DND-41 (cell line): ENCODE results near the gene BTBD17.

ENCODE experiments used
- ATAC-seq: fragments of 200-7000 bp; cut with Tn5 transposase; 3 replicates; pipeline ENCODE4 v1.9.1; 2021; ENCODE audit warnings: low read depth; ENCODE audit not compliant: insufficient read depth
- DNase-seq: peaks from one replicate; pipeline ENCODE4 v3.0.0-alpha.2; 2020
- H2AFZ ChIP-seq: 2 replicates; pipeline ENCODE4 v1.6.0; 2012; ENCODE audit warnings: low read depth, low read length
- H3K27ac ChIP-seq: 2 replicates; pipeline ENCODE4 v1.5.1; 2012; ENCODE audit warnings: low read length, inconsistent platforms
- H3K27me3 ChIP-seq: fragments of 200-600 bp; sonication (generic); 2 replicates; pipeline ENCODE4 v1.6.0; 2012; ENCODE audit warnings: low read length, mild to moderate bottlenecking, inconsistent platforms; ENCODE audit not compliant: insufficient read depth, poor library complexity
- H3K36me3 ChIP-seq: 2 replicates; pipeline ENCODE4 v1.5.1; 2012; ENCODE audit warnings: low read length, inconsistent platforms; ENCODE audit not compliant: insufficient read depth
- H3K4me1 ChIP-seq: 2 replicates; pipeline ENCODE4 v1.5.1; 2012; ENCODE audit warnings: mild to moderate bottlenecking, low read length; ENCODE audit not compliant: insufficient read depth
- H3K4me2 ChIP-seq: 2 replicates; pipeline ENCODE4 v1.6.0; 2012; ENCODE audit warnings: mild to moderate bottlenecking, moderate library complexity, low read length, inconsistent platforms; ENCODE audit not compliant: insufficient read depth
- H3K4me3 ChIP-seq, 2 experiments: fragments of 200-600 bp in 1 of 2; shearing (Covaris generic) in 1 of 2; 2 replicates each; pipeline ENCODE4 v1.5.1; 2012 to 2016; ENCODE audit warnings: inconsistent platforms in 2 of 2, low read length in 2 of 2, mild to moderate bottlenecking in 2 of 2, low read depth in 1 of 2, moderate library complexity in 1 of 2
- H3K79me2 ChIP-seq: 2 replicates; pipeline ENCODE4 v1.6.0; 2012; ENCODE audit warnings: low read length, inconsistent platforms; ENCODE audit not compliant: insufficient read depth
- H3K9ac ChIP-seq: 2 replicates; pipeline ENCODE4 v1.6.0; 2012; ENCODE audit warnings: low read depth, mild to moderate bottlenecking, inconsistent platforms, low read length, moderate library complexity
- H3K9me3 ChIP-seq: 2 replicates; pipeline ENCODE4 v1.5.1; 2012; ENCODE audit warnings: low read length, moderate library complexity, mild to moderate bottlenecking, inconsistent platforms; ENCODE audit not compliant: insufficient read depth, severe bottlenecking
- H4K20me1 ChIP-seq: 2 replicates; pipeline ENCODE4 v1.6.0; 2012; ENCODE audit warnings: low read length; ENCODE audit not compliant: insufficient read depth
- CTCF ChIP-seq: IDR thresholded peaks from 2 replicates; pipeline ENCODE4 v1.5.1; 2012; ENCODE audit warnings: borderline replicate concordance, low read length, moderate library complexity, mild to moderate bottlenecking; ENCODE audit not compliant: poor library complexity, severe bottlenecking; ENCODE audit errors: extremely low read depth
- EZH2 ChIP-seq: IDR thresholded peaks from 3 replicates; pipeline ENCODE4 v1.6.1; 2012; ENCODE audit warnings: borderline replicate concordance, low read depth, mild to moderate bottlenecking, moderate library complexity, low read length, inconsistent platforms; ENCODE audit not compliant: severe bottlenecking

Gene BTBD17

DNA sequence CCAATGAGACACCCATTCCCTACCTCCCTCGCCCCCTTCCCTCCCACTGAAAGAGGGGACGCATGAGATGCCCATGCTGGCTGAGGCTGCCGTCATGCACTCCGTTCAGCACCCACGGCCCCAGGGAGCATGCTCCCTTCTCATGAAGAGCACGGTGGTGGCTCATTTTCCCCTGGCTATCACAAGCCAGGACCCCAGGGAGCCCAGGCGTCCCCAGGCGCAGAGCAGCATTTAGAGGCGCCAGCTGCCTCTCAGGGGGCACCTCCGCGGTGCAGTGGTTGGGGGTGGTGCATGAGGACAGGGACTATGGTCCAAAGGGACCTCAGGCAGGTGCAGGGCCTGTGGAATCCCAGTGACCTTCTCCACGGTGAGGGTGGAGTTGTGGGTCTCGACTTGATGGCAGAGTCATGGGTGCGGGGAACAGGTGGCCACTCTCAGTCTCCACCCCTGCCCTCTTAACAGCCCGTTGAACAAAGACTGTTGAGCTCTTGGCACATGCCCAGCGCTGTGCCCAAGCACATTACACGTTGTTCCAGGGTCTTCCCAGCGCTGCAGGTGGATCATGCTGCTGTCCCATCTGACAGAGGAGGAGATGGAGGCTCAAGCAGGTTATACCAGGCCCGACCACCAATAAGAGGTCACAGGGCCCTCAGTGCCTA is 22.0 kb downstream of the BTBD17 start:
- ATAC-seq (no peak), DNase-seq (no peak)
- Histone ChIP-seq H3K36me3 (no peaks in the 10 kb centered on the region), H3K9me3 (no peaks in the 10 kb centered on the region), H2AFZ (no peak overlapping the region), H4K20me1 (peaks cover 8% of the 10 kb centered on the region; the same call in 1 of the 2 replicates), H3K27me3 (peaks cover 6% of the 10 kb centered on the region), H3K4me2 (no peak overlapping the region), H3K4me3 (no peak overlapping the region), H3K27ac (no peak overlapping the region), H3K4me1 (no peaks in the 10 kb centered on the region), H3K79me2 (no peaks in the 10 kb centered on the region), H3K9ac (no peak overlapping the region)
- TF ChIP-seq CTCF (no peak), EZH2 (no peak)

- ATAC-seq (no peak), DNase-seq (no peak)
- H3K9ac ChIP-seq: no peak overlapping the region
- no peaks in the 10 kb centered on the region for H3K79me2 ChIP-seq
- no peak overlapping the region for H3K27ac ChIP-seq
- peaks cover 6% of the 10 kb centered on the region for H3K27me3 ChIP-seq
- H3K36me3 ChIP-seq: no peaks in the 10 kb centered on the region
- no peak overlapping the region for H2AFZ ChIP-seq
- H3K4me3 ChIP-seq: no peak overlapping the region
- H3K9me3 ChIP-seq: no peaks in the 10 kb centered on the region
- H3K4me2 ChIP-seq: no peak overlapping the region
- no peaks in the 10 kb centered on the region for H3K4me1 ChIP-seq
- TF ChIP-seq CTCF (no peak), EZH2 (no peak)
- peaks cover 2% of the 10 kb centered on the region; the same call in 1 of the 2 replicates for H4K20me1 ChIP-seq
Measured at GRCh38 chr17:74337834-74338500, 23.7 kb downstream of the BTBD17 start.

DNA sequence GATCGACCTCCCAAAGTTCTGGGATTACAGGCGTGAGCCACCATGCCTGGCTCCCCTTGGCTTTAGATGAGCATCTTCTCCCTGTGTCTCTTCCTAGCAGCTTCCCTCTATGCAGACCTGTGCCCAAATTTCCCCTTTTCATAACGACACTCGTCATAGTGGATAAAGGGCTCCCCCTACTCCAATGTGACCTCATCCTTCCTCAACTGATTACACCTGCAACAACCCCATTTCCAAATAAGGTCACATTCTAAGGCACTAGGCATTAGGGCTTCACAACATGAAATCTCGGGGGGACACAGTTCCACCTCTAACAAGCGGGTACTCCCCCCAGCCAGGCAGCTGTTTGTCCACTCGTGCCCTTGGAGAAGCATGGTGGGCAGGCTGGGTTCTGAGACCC is 25.4 kb downstream of the BTBD17 start:
- Histone ChIP-seq H3K27ac (no peak overlapping the region), H4K20me1 (no peaks in the 10 kb centered on the region), H3K79me2 (no peaks in the 10 kb centered on the region), H3K4me1 (no peaks in the 10 kb centered on the region), H2AFZ (no peak overlapping the region), H3K4me3 (no peak overlapping the region), H3K36me3 (no peaks in the 10 kb centered on the region), H3K9me3 (no peaks in the 10 kb centered on the region), H3K27me3 (peaks cover 7% of the 10 kb centered on the region), H3K9ac (no peak overlapping the region), H3K4me2 (no peak overlapping the region)
- ATAC-seq: no peak
- DNase-seq: no peak
- no peak for TF ChIP-seq CTCF
- TF ChIP-seq EZH2: no peak
